ENCODE data around the gene HDAC8.

The HDAC8 gene

GRCh38 chrX:72295745-72296144, 276.9 kb downstream of the HDAC8 start:
- TF ChIP-seq, protein P1, sequence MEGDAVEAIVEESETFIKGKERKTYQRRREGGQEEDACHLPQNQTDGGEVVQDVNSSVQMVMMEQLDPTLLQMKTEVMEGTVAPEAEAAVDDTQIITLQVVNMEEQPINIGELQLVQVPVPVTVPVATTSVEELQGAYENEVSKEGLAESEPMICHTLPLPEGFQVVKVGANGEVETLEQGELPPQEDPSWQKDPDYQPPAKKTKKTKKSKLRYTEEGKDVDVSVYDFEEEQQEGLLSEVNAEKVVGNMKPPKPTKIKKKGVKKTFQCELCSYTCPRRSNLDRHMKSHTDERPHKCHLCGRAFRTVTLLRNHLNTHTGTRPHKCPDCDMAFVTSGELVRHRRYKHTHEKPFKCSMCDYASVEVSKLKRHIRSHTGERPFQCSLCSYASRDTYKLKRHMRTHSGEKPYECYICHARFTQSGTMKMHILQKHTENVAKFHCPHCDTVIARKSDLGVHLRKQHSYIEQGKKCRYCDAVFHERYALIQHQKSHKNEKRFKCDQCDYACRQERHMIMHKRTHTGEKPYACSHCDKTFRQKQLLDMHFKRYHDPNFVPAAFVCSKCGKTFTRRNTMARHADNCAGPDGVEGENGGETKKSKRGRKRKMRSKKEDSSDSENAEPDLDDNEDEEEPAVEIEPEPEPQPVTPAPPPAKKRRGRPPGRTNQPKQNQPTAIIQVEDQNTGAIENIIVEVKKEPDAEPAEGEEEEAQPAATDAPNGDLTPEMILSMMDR (IDR thresholded peaks at IDR 0.05): no peak
- intact Hi-C loops (cut with DNase I; ENCODE audit: low total_unique reads): no loop called here
- Histone ChIP-seq H3K27me3 (no peaks in the 10 kb centered on the region), H3K27ac (no peak overlapping the region), H3K4me1 (no peaks in the 10 kb centered on the region), H3K9me3 (no peaks in the 10 kb centered on the region), H3K4me3 (no peak overlapping the region), H3K36me3 (no peaks in the 10 kb centered on the region)
- no peak for DNase-seq

- H3K27me3 ChIP-seq: no peaks in the 10 kb centered on the region
- no peaks in the 10 kb centered on the region for H3K36me3 ChIP-seq
- DNase-seq: no peak
- H3K4me3 ChIP-seq: no peak overlapping the region
- H3K9me3 ChIP-seq: peaks cover 0 to 2% (median 0%) of the 10 kb centered on the region in 3 donors
- H3K4me1 ChIP-seq: no peaks in the 10 kb centered on the region
- intact Hi-C loops (cut with DNase I; ENCODE audit: low total_unique reads): no loop called here
- TF ChIP-seq, protein P1 (IDR thresholded peaks at IDR 0.05): no peak
- H3K27ac ChIP-seq: no peak overlapping the region
Observed at GRCh38 chrX:72294497-72294896, 278.1 kb downstream of the HDAC8 start.

- Histone ChIP-seq H3K36me3 (no peaks in the 10 kb centered on the region), H3K4me1 (no peaks in the 10 kb centered on the region), H3K27ac (no peak overlapping the region), H3K9me3 (no peaks in the 10 kb centered on the region), H3K27me3 (no peaks in the 10 kb centered on the region), H3K4me3 (no peak overlapping the region)
- intact Hi-C loops (cut with DNase I; ENCODE audit: low total_unique reads): no loop called here
- DNase-seq: no peak
- TF ChIP-seq, protein P1 (IDR thresholded peaks at IDR 0.05): no peak
Observed at GRCh38 chrX:72282302-72282701, 290.3 kb downstream of the HDAC8 start.

DNA sequence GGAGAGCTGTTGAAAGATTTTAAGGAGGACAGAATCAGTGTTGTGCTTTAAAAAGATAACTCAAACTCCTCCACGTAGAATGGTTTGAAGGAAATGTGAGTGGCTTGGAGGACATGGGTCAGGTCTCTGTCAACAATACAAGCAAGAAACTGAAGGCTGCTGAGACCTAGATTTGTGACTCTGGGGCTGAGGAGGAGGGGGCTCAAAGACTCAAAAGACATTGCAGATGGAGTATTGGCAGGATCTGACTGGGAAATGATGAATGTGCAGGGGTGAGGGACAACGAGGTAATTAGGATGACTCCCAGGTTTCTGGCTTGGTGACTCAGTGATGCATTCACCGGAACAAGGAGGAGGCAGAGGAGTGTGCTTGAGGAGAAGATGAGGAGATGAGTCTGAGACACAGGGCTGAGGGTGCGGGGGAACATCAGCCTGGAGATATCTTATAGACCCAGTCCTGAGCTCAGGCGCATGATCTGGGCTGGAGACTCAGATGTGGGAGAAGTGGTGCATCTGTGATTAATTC, 292.3 kb downstream of the HDAC8 start:
- TF ChIP-seq, protein P1 (IDR thresholded peaks at IDR 0.05): no peak
- Histone ChIP-seq H3K4me1 (peaks cover 0 to 10% (median 4%) of the 10 kb centered on the region in 4 donors), H3K27me3 (no peaks in the 10 kb centered on the region), H3K27ac (no peak overlapping the region), H3K9me3 (no peaks in the 10 kb centered on the region), H3K36me3 (peaks cover 0 to 7% (median 5%) of the 10 kb centered on the region in 3 donors), H3K4me3 (no peak overlapping the region)
- DNase-seq: no peak
- intact Hi-C loops (cut with DNase I; ENCODE audit: low total_unique reads): no loop called here
